GM06990 (cell line): Measurements from ENCODE around the gene RAB33A.

Experiments
- DNase-seq: peaks from one replicate; pipeline ENCODE4 v3.0.0-alpha.2; 2011; ENCODE audit not compliant: insufficient read length; ENCODE audit errors: extremely low read depth
- H3K27me3 ChIP-seq: replicated peaks from 2 replicates; pipeline ENCODE4 v1.6.0; 2011; ENCODE audit warnings: low read length; ENCODE audit not compliant: control insufficient read depth, insufficient read depth
- H3K36me3 ChIP-seq: 2 replicates; pipeline ENCODE4 v1.5.1; 2011; ENCODE audit warnings: low read length; ENCODE audit not compliant: control insufficient read depth, insufficient read depth
- H3K4me3 ChIP-seq: replicated peaks from 2 replicates; pipeline ENCODE4 v1.5.1; 2011; ENCODE audit warnings: low read depth, mild to moderate bottlenecking, control low read depth, low read length
- TF ChIP-seq, protein P1 (sequence below): IDR thresholded peaks from 2 replicates; pipeline ENCODE4 v1.5.1; 2011; ENCODE audit warnings: low read length, control low read depth, mild to moderate bottlenecking, inconsistent platforms; ENCODE audit not compliant: insufficient read depth, poor library complexity, severe bottlenecking

Gene RAB33A

DNA sequence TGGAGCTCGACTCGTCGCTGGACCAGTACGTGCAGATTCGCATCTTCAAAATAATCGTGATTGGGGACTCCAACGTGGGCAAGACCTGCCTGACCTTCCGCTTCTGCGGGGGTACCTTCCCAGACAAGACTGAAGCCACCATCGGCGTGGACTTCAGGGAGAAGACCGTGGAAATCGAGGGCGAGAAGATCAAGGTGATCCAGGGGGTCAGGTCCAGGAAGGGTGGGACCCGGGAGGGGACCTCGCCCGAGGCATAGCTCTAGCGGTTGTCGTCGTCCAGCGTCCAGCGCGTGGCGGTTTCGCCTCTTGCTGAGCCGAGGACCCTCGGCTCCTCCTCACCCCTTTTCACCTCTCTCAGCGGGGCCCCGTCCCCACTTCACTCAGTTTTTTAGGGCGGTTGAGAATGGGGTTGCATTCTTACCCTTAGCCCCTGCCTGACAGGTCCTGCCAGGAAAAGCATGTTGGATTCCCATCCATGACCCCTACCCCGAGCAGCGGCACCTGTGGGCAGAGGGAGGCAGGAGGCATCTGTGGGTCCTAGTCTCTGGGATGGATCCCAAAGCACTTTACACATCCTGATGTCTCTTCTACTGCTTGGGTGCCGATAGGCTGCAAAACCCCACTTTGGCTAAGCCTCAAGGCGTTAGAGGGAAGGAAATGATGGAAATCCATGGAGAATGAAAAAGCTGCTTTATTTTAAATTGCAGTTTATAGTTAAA, 524 bp downstream of the RAB33A start:
- H3K4me3 ChIP-seq = peak overlapping the region; percentile 67
- TF ChIP-seq, protein P1, sequence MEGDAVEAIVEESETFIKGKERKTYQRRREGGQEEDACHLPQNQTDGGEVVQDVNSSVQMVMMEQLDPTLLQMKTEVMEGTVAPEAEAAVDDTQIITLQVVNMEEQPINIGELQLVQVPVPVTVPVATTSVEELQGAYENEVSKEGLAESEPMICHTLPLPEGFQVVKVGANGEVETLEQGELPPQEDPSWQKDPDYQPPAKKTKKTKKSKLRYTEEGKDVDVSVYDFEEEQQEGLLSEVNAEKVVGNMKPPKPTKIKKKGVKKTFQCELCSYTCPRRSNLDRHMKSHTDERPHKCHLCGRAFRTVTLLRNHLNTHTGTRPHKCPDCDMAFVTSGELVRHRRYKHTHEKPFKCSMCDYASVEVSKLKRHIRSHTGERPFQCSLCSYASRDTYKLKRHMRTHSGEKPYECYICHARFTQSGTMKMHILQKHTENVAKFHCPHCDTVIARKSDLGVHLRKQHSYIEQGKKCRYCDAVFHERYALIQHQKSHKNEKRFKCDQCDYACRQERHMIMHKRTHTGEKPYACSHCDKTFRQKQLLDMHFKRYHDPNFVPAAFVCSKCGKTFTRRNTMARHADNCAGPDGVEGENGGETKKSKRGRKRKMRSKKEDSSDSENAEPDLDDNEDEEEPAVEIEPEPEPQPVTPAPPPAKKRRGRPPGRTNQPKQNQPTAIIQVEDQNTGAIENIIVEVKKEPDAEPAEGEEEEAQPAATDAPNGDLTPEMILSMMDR = no peak
- H3K36me3 ChIP-seq = no peaks in the 10 kb centered on the region
- DNase-seq = no peak
- H3K27me3 ChIP-seq = no peaks in the 10 kb centered on the region

DNA sequence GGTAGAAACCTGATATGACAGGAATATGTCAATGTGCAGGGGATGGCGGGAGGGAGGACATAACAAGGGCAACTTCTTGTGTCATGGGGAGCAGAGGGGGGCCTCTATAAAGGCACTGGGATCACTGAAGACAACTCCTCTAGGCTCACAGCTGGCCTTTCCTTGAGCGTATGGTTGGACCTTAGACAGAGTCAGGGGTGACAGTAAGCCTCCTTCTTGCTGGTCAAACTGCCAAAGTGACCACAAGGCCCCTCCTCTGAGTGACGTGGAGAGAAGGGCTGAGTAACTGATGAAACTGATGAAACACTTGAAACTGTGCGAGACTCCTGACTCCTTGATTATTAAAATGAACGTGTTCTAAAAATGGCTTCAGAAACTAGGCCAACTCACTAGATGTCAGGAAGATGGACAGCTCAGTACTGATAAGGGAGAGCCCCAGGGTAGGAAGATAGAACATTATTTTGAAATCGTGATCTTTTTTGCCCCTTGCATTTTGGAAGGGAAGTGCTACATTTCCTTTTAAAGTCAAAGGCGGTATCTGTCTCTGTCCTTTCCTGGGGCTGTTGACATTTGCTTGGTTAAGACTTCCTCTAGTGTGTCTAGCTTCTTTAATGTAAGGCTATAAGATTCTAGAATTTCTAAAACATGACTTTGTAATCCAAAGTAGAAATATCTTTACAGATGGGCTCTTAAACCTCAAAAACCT, 1.6 kb downstream of the RAB33A start:
- DNase-seq = no peak
- Histone ChIP-seq H3K27me3 (no peaks in the 10 kb centered on the region), H3K4me3 (peak overlapping the region; percentile 67)

DNA sequence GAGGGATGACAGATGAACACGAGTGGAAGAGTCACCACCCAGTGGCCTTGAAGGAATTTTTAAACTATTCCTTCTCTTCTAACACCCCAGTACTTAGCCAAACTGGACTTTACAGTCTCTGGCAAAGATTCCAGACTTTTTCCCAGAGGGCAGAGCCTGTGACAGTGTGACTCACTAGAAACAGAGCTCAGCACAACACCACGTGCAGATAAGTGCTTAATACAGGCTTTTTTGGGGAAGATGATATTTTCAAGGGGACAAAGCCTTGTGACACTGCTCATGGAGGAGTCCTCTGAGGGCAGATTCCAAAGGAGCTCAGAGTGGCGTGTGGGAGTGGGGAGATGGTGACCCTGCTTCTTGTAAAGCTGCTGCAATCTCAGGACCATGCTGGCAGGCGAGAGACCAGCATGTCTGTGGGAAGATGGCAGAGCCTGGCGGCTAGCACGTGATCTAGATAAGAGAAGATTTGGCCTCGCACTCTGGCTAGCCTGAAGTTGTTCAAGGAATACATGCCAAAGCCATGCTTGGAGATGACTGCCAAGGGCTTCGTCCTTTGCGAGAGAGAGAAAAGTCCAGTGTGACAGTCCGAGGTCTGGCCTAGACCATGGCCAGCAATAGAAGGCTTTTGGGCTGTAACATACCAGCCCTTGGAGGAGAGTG, 2.4 kb downstream of the RAB33A start:
- Histone ChIP-seq H3K4me3 (no peak overlapping the region), H3K27me3 (no peaks in the 10 kb centered on the region), H3K36me3 (no peaks in the 10 kb centered on the region)
- DNase-seq = no peak
- TF ChIP-seq, protein P1 = no peak

More for the DNA sequence above, 1.6 kb downstream of the RAB33A start:
- H3K36me3 ChIP-seq = no peaks in the 10 kb centered on the region
- TF ChIP-seq, protein P1 = no peak

DNA sequence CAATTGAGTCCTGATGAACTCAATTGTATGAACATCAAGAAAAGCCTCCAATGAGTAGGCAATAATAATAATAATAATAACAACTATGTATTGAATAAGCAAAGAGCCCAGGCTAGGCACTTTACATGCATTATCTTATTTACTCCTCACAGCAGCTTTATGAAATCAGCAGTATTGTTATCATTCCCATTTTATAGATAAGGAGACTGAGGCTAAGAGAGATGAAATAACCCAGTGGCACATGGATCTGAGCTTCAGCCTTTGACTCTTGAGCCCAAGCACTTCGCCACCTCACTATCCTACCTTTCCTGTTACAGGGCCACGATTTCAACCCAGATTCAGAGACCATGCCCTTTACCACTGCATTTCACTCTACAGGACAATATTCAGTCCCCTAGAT, 3.2 kb downstream of the RAB33A start:
- DNase-seq = no peak
- Histone ChIP-seq H3K36me3 (no peaks in the 10 kb centered on the region), H3K4me3 (no peak overlapping the region), H3K27me3 (no peaks in the 10 kb centered on the region)
- TF ChIP-seq, protein P1 = no peak

DNA sequence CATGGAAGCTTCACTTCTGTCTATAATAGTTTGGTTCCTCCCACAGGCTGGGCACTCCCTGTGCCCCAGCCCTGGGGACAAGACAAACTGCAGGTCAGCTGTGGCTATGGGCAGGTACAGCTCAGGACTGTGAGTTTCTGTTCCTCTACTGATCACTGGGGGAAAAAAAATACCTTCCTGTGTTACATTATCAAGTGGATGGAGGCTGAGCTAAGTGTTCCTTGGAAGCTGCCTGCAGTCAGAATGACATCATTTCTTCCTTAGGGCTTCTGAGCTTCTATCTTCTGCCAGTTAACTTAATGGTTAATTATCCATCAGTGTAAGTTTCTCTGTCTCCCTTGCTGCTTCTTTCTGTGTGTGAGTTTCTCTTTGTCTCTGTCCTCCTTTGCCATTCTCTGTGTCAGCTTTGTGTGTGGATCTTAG, 4.6 kb downstream of the RAB33A start:
- H3K27me3 ChIP-seq = no peaks in the 10 kb centered on the region
- no peaks in the 10 kb centered on the region for H3K36me3 ChIP-seq
- TF ChIP-seq, protein P1 = no peak
- no peak overlapping the region for H3K4me3 ChIP-seq
- DNase-seq = peak; percentile 54
